ENCODE measurements around the gene NEURL4.
A peak's percentile ranks its signal among the peaks of the same experiment; 100 is the strongest.

Gene NEURL4

GRCh38 chr17:7312432-7313087 is 16.6 kb downstream of the NEURL4 start:
- TF ChIP-seq CTCF (IDR thresholded peaks at IDR 0.05; ENCODE audit: low read depth, low read length) (no peak), MAX (IDR thresholded peaks at IDR 0.05; ENCODE audit: low read depth, low read length) (no peak), MYC (IDR thresholded peaks at IDR 0.05; ENCODE audit: low read depth, low read length) (no peak), POLR2A (IDR thresholded peaks at IDR 0.05; ENCODE audit: extremely low read depth, insufficient read length) (no peak)
- DNase-seq (ENCODE audit: low read depth) = no peak
- no peak overlapping the region for H3K4me3 ChIP-seq (ENCODE audit: low read depth, low read length)

GRCh38 chr17:7311110-7311705 is 17.9 kb downstream of the NEURL4 start:
- H3K4me3 ChIP-seq (ENCODE audit: low read depth, low read length) = no peak overlapping the region
- no peak for DNase-seq (ENCODE audit: low read depth)
- TF ChIP-seq MAX (IDR thresholded peaks at IDR 0.05; ENCODE audit: low read depth, low read length) (no peak), MYC (IDR thresholded peaks at IDR 0.05; ENCODE audit: low read depth, low read length) (no peak), CTCF (IDR thresholded peaks at IDR 0.05; ENCODE audit: low read depth, low read length) (no peak), POLR2A (IDR thresholded peaks at IDR 0.05; ENCODE audit: extremely low read depth, insufficient read length) (no peak)

GRCh38 chr17:7309628-7310027 is 19.5 kb downstream of the NEURL4 start:
- DNase-seq (ENCODE audit: low read depth) = no peak
- TF ChIP-seq MAX (IDR thresholded peaks at IDR 0.05; ENCODE audit: low read depth, low read length) (no peak), POLR2A (IDR thresholded peaks at IDR 0.05; ENCODE audit: extremely low read depth, insufficient read length) (no peak), CTCF (IDR thresholded peaks at IDR 0.05; ENCODE audit: low read depth, low read length) (no peak), MYC (IDR thresholded peaks at IDR 0.05; ENCODE audit: low read depth, low read length) (no peak)
- peak overlapping the region; percentile 99 for H3K4me3 ChIP-seq (ENCODE audit: low read depth, low read length)

- peak; percentile 84 for DNase-seq (ENCODE audit: low read depth)
- TF ChIP-seq CTCF (IDR thresholded peaks at IDR 0.05; ENCODE audit: low read depth, low read length) = no peak
- peak; percentile 14 for TF ChIP-seq POLR2A (IDR thresholded peaks at IDR 0.05; ENCODE audit: extremely low read depth, insufficient read length)
These were observed 20.3 kb downstream of the NEURL4 start for GRCh38 chr17:7308625-7309433.

GRCh38 chr17:7307686-7308624 is 21.2 kb downstream of the NEURL4 start:
- peak; percentile 53 for DNase-seq (ENCODE audit: low read depth)
- TF ChIP-seq POLR2A (IDR thresholded peaks at IDR 0.05; ENCODE audit: extremely low read depth, insufficient read length) (no peak), MAX (IDR thresholded peaks at IDR 0.05; ENCODE audit: low read depth, low read length) (peak; percentile 87), CTCF (IDR thresholded peaks at IDR 0.05; ENCODE audit: low read depth, low read length) (no peak), MYC (IDR thresholded peaks at IDR 0.05; ENCODE audit: low read depth, low read length) (peak; percentile 92)
- peak overlapping the region; percentile 99 for H3K4me3 ChIP-seq (ENCODE audit: low read depth, low read length)

More at GRCh38 chr17:7308625-7309433, 20.3 kb downstream of the NEURL4 start:
- H3K4me3 ChIP-seq (ENCODE audit: low read depth, low read length) = peak overlapping the region; percentile 99

Data from NB4 (cell line).